ENCODE data around the gene MYO9B.

DNA sequence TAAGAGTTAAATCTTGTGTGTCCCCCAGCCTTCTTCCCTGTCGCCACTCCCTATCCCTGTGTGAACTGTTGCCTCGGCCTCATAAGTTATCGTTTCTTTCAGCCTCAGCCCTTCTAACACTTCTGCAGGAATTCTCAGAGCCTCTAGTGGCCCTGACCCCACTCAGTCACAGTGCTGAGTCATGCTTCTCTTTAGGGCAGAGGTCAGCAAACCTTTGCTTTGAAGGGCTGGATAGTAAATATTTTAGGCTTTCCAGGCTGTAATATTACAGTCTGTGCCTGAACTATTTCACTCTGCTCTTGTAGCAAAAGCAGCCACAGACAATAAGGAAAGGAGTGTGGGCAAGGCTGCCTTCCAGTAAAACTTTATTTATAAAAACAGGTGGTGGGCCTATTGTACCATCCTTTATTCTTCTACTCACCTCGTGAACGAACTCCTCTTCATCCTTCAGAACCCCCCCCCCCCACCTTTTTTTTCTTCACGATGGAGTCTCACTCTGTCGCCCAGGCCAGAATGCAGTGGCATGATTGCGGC is 22.1 kb downstream of the MYO9B start:
- TF ChIP-seq, protein P1, sequence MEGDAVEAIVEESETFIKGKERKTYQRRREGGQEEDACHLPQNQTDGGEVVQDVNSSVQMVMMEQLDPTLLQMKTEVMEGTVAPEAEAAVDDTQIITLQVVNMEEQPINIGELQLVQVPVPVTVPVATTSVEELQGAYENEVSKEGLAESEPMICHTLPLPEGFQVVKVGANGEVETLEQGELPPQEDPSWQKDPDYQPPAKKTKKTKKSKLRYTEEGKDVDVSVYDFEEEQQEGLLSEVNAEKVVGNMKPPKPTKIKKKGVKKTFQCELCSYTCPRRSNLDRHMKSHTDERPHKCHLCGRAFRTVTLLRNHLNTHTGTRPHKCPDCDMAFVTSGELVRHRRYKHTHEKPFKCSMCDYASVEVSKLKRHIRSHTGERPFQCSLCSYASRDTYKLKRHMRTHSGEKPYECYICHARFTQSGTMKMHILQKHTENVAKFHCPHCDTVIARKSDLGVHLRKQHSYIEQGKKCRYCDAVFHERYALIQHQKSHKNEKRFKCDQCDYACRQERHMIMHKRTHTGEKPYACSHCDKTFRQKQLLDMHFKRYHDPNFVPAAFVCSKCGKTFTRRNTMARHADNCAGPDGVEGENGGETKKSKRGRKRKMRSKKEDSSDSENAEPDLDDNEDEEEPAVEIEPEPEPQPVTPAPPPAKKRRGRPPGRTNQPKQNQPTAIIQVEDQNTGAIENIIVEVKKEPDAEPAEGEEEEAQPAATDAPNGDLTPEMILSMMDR (IDR thresholded peaks at IDR 0.05; ENCODE audit: insufficient read depth, low read depth, low read length): no peak
- TF ChIP-seq EZH2 (IDR thresholded peaks at IDR 0.05; ENCODE audit: insufficient read depth, low read length): no peak
